Activated CD8-positive, alpha-beta memory T cell treated with anti-CD3 and anti-CD28 coated beads for 1 hour (primary cell): ENCODE results near the gene OOSP2.

ENCODE experiments used
- DNase-seq, 2 donors: peaks; one replicate each; pipeline ENCODE4 v3.0.0-alpha.2; 2020; ENCODE audit warnings: low read depth in 1 of 2; ENCODE audit errors: extremely low read depth in 1 of 2

The OOSP2 gene

DNA sequence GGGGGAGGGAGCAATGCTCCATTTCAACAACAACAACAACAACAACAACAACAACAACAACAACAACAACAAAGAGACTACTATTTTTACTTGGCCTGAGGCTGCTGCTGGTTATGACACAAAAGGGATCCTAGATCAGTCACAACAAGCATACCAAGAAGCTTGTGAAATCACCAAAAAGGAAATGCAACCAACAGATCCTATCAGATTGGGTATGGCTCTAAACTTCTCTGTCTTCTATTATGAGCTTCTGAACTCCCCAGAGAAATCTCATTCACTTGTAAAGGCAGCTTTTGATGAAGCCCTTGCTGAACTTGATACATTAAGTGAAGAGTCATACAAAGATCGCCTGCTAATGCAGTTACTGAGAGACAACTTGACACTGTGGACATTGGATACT lies 37.8 kb downstream of the OOSP2 start:
- no peak for DNase-seq

DNA sequence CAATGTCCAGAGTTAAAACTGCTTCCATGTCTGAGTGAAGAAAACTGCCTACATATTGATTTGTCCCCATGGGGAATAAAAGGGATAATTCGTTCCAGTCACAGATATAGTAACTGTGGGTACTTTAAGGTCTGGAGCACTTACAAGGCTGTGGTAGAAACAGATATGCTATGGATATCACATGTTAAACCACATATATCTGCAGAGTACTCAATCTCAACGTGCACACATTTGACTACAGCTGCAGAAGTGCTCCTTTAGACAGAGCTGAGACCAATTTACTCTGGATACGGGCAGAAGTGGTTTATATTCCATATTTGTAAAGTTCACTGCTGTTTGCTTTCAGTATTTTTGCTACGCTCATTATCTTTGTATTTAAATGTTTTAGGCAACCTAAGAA lies 38.5 kb downstream of the OOSP2 start:
- no peak for DNase-seq

DNA sequence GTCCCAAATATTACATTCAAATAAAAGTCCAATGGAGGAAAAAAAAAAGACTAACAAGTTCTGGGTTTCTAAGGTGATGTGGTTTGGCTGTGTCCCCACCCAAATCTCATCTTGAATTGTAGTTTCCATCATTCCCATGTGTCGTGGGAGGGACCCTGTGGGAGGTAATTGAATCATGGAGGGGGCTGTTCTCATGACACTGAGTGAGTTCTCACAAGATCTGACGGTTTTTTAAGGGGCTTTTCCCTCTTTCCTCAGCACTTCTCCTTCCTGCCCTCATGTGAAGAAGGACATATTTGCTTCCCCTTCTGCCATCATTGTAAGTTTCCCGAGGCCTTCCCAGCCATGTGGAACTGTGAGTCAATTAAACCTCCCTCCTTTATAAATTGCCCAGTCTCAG lies 40.3 kb downstream of the OOSP2 start:
- DNase-seq: no peak

DNA sequence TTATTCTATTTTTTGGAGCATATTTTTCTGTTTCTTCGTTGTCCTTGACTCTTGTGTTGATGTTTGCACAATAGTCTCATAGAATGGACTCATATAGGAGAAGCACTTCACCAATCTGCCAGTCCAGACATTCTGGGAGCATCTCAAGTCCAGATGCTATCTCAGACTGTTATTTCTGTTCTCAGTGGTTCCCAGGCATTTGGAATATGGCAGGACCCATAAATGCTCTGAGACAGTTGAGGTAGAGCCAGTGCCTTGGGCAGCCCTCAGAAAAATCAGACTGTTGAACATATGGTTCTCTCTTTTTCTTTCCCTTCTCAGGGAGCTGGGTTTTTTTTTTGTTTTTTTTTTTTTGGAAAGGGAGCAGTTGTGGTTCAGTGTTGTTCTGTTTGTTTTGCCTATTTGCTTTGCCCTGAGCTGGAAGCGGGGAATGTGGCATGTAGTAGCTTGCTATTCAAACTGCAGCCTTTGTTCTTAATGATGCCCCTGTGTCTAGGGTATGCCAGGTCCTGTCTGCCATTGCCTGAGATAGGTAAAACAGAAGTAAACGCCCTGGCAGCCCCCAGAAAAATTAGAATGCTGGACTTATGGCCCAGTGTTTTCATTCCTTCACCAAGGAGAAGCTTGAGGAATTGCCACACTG lies 44.5 kb downstream of the OOSP2 start:
- no peak for DNase-seq

DNA sequence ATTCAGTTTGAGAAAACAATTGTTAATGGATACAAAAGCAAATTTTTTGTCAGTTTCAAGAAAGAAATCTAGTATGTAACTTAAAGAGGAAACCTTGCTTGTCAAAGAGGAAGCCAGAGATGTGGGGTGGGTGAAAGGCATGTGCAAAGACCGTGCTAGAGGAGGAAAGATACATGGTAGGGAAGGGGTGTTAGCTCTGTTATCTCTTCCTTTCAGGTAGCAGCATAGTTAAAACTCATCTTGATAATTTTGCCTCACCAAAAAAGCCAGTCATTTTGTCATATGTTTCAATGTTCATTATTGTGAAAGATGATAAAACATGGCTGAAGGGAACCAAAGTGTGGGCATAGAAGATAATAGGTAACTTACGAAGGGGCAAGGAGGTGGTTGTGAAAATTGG lies 45.7 kb downstream of the OOSP2 start:
- DNase-seq: no peak

DNA sequence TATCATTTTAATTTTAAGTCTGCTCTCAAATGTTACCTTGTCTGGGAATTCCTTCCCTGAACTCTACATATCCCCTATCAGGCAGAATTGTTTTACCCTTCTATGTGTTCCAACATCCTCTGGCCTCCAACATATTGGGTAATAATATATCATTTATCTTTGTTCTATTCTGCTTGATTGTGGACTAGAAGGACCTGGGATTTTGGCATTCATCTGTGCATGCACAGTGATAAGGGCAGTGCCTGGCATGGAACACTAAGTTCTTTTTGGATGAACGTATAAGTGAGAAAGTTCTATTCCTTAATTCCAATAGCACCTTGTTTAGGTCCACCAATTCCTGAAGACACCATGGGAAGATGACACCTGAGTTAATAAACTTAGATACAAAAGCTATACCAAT lies 47.0 kb downstream of the OOSP2 start:
- DNase-seq: no peak

DNA sequence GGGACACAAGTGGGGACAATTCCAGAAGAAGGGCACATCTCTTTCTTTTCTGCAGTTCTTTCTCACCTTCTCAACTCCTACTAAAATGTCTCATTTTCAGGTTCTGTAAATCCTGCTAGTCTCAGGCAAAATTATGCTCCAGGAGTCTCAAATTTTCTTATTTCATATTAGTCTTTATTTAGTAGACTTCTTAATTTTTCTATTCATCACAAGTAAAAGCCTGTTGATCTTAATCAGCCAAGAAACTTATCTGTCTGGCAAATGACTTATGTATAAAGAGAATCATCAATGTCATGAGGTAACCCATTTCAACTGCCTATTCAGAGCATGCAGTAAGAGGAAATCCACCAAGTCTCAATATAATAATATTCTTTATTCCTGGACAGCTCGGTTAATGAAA lies 48.2 kb downstream of the OOSP2 start, which contains the start of gene MS4A2:
MS4A2 (plus strand) TSS at position 301 of the 400 bp plus-strand sequence. CDS start 102 bp downstream, outside the sequence.
- no peak for DNase-seq

DNA sequence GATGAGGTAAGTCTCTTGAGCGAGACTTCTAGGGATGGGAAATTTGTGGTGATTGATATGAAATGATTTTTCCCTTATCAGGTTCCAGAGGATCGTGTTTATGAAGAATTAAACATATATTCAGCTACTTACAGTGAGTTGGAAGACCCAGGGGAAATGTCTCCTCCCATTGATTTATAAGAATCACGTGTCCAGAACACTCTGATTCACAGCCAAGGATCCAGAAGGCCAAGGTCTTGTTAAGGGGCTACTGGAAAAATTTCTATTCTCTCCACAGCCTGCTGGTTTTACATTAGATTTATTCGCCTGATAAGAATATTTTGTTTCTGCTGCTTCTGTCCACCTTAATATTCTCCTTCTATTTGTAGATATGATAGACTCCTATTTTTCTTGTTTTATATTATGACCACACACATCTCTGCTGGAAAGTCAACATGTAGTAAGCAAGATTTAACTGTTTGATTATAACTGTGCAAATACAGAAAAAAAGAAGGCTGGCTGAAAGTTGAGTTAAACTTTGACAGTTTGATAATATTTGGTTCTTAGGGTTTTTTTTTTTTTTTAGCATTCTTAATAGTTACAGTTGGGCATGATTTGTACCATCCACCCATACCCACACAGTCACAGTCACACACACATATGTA lies 55.4 kb downstream of the OOSP2 start:
- DNase-seq: no peak

DNA sequence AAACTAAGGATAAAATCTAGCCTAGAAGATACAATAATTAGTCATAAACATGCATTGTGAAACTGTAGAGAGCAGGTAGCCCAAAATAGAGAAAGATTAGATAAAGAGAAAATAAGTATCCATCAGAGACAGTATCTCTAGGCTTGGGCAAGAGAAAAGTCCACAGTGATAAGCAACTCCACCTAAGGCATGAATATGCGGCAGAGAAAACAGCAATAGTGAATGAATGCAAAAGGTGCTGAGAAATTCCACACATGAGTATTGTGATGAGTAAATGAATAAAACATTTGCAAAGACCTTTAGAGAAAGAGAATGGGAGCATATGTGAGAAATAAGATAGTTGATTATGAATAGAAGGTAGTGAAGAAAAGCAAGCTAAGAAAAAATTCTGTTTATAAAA lies 57.0 kb downstream of the OOSP2 start:
- DNase-seq: no peak
